ENCODE results near the gene SLC12A7. TPM values are rescaled to one million over a fixed set of nuclear protein-coding genes. Genes with fewer than 3 reads are reported as not detected.

The SLC12A7 gene
- total and polyA plus RNA-seq, 9 of the 15 experiments (the other 6 are each of a cell fraction or from before 2014, with no cell fraction given) = 0.01 to 3.1 (median 0.56) TPM

GRCh38 chr5:1012900-1013237 lies 99.0 kb downstream of the SLC12A7 start:
- Histone ChIP-seq H4K20me1 (replicated peaks; ENCODE audit: control insufficient read depth, insufficient read depth, low read length) (peaks cover 44% of the 10 kb centered on the region), H2AFZ (ENCODE audit: low read depth, low read length) (no peak overlapping the region), H3K4me1 (replicated peaks in 1 of 2; ENCODE audit: control insufficient read depth in 2 of 2, insufficient read depth in 2 of 2, low read length in 2 of 2) (peaks cover 0 to 29% of the 10 kb centered on the region in 2 experiments; a peak in 2 of 5 replicates), H3K4me3 (no peak overlapping the region), H3K9me1 (ENCODE audit: control insufficient read depth, insufficient read depth, low read length) (no peaks in the 10 kb centered on the region), H3K9ac (ENCODE audit: insufficient read depth in 1 of 2, low read depth in 2 of 2, low read length in 2 of 2) (no peak overlapping the region), H3K4me2 (ENCODE audit: insufficient read depth, low read length) (no peak overlapping the region), H3K79me2 (ENCODE audit: control insufficient read depth, insufficient read depth, low read length) (no peaks in the 10 kb centered on the region), H3K9me3 (replicated peaks; ENCODE audit: control insufficient read depth, insufficient read depth, low read depth, low read length) (no peaks in the 10 kb centered on the region), H3K27ac (ENCODE audit: extremely low read depth, low read depth, low read length) (no peak overlapping the region), H3K36me3 (ENCODE audit: control insufficient read depth, insufficient read depth, low read length) (no peaks in the 10 kb centered on the region), H3K27me3 (ENCODE audit: control insufficient read depth in 2 of 2, insufficient read depth in 2 of 2, low read length in 2 of 2) (peaks cover 49 to 90% of the 10 kb centered on the region in 2 experiments)
- POLR2A ChIA-PET = interaction anchor here (0.9 to 1.6 kb wide), 2 partner anchors 15 to 18 kb away, joined by 3 to 4 read pairs; no protein-coding TSS in a partner anchor
- no peak for DNase-seq (ENCODE audit: extremely low read depth in 1 of 4, low spot score in 3 of 4)
- no TSS peak for BruUV-seq (replicated peaks)
- no peak for FAIRE-seq
- intact Hi-C loops (cut with micrococcal nuclease) (no loop called here), in situ Hi-C loops (cut with MboI) (no loop called here)
- WGBS (ENCODE audit: insufficient coverage, low coverage, missing lambda C conversion rate) = 3% methylated on average over 7 of the region's 7 CpGs
- no peak for ATAC-seq
- CTCF ChIA-PET (ENCODE audit: low intra/inter-chr PET ratio) = no interaction called here
- TF ChIP-seq SMARCC2 (IDR thresholded peaks at IDR 0.05; ENCODE audit: low read depth) (no peak), MIER1 (IDR thresholded peaks at IDR 0.05; ENCODE audit: low read depth) (no peak), TAL1 (IDR thresholded peaks at IDR 0.05) (no peak), DDX20 (tag; IDR thresholded peaks at IDR 0.05; ENCODE audit: low read depth) (no peak), E2F3 (CRISPR knock-in tag; IDR thresholded peaks at IDR 0.05) (no peak), CBFB (CRISPR knock-in tag; IDR thresholded peaks at IDR 0.05) (no peak), FOXM1 (IDR thresholded peaks at IDR 0.05; ENCODE audit: low read depth) (no peak), FOXM1 (CRISPR knock-in tag; IDR thresholded peaks at IDR 0.05; ENCODE audit: low read depth) (no peak), MNT (conservative IDR thresholded peaks at IDR 0.05) (no peak), STAT5A (IDR thresholded peaks at IDR 0.05; ENCODE audit: borderline replicate concordance, low read length) (no peak), ZNF3 (CRISPR knock-in tag; IDR thresholded peaks at IDR 0.05) (no peak), ZNF217 (CRISPR knock-in tag; IDR thresholded peaks at IDR 0.05) (no peak), TBP (optimal IDR thresholded peaks at IDR 0.05; ENCODE audit: low read depth, low read length) (no peak), ZBTB49 (CRISPR knock-in tag; IDR thresholded peaks at IDR 0.05; ENCODE audit: borderline replicate concordance) (no peak), NFIX (CRISPR knock-in tag; IDR thresholded peaks at IDR 0.05; ENCODE audit: low read depth) (no peak), OTX1 (CRISPR knock-in tag; IDR thresholded peaks at IDR 0.05) (no peak), TAF7 (tag; IDR thresholded peaks at IDR 0.05) (no peak), THRA (IDR thresholded peaks at IDR 0.05) (no peak), ZNF511 (CRISPR knock-in tag; IDR thresholded peaks at IDR 0.05) (no peak)

Data from K562 (cell line).